ENCODE measurements around the gene YJEFN3.
A peak's percentile ranks its signal among the peaks of the same experiment; 100 is the strongest.

The YJEFN3 gene

GRCh38 chr19:19528721-19529490 lies at the start of gene YJEFN3:
Gene YJEFN3 (plus strand): TSS chr19:19528911. CDS start chr19:19528933, 22 bp downstream.
- DNase-seq (ENCODE audit: low read depth) = no peak

- no peak for DNase-seq (ENCODE audit: low read depth)
Measured at GRCh38 chr19:19480688-19481087, 48.0 kb upstream of the YJEFN3 start.

GRCh38 chr19:19482809-19483596 lies 45.7 kb upstream of the YJEFN3 start:
- DNase-seq (ENCODE audit: low read depth) = no peak

- no peak for DNase-seq (ENCODE audit: low read depth)
Measured at GRCh38 chr19:19485161-19485997, 43.3 kb upstream of the YJEFN3 start.

- DNase-seq (ENCODE audit: low read depth) = no peak
Measured at GRCh38 chr19:19485998-19486290, 42.8 kb upstream of the YJEFN3 start.

- DNase-seq (ENCODE audit: low read depth) = no peak
Measured at GRCh38 chr19:19486343-19487076, 42.2 kb upstream of the YJEFN3 start.

- no peak for DNase-seq (ENCODE audit: low read depth)
Measured at GRCh38 chr19:19487077-19487949, 41.4 kb upstream of the YJEFN3 start.

- no peak for DNase-seq (ENCODE audit: low read depth)
Measured at GRCh38 chr19:19487950-19488874, 40.5 kb upstream of the YJEFN3 start.

- DNase-seq (ENCODE audit: low read depth) = peak; percentile 74
Measured at GRCh38 chr19:19488875-19489690, 39.6 kb upstream of the YJEFN3 start.

- no peak for DNase-seq (ENCODE audit: low read depth)
Measured at GRCh38 chr19:19489804-19490204, 38.9 kb upstream of the YJEFN3 start.

GRCh38 chr19:19490214-19490968 lies 38.3 kb upstream of the YJEFN3 start:
- peak; percentile 79 for DNase-seq (ENCODE audit: low read depth)

GRCh38 chr19:19491321-19492025 lies 37.2 kb upstream of the YJEFN3 start:
- DNase-seq (ENCODE audit: low read depth) = no peak

GRCh38 chr19:19492026-19492610 lies 36.6 kb upstream of the YJEFN3 start:
- DNase-seq (ENCODE audit: low read depth) = no peak

- DNase-seq (ENCODE audit: low read depth) = no peak
Measured at GRCh38 chr19:19493841-19494546, 34.7 kb upstream of the YJEFN3 start.

- no peak for DNase-seq (ENCODE audit: low read depth)
Measured at GRCh38 chr19:19495614-19496603, 32.8 kb upstream of the YJEFN3 start.
